NCI-H2029 (cell line): Measurements from ENCODE around the gene SLC25A52.
A peak's percentile ranks its signal among the peaks of the same experiment; 100 is the strongest.
"Not testable (repeated sequence)": the region's sequence is repeated elsewhere in the genome, so short reads cannot be mapped to it uniquely, and the experiment has no call there.

Source experiments
- DNase-seq: peaks from one replicate; lab custom pipeline; 2025; lab: John Stamatoyannopoulos, UW

Gene SLC25A52

GRCh38 chr18:31760695-31761094 lies at the start of gene SLC25A52:
SLC25A52 (minus strand) TSS chr18:31760880; CDS start chr18:31760661, 219 bp downstream.
- no peak for DNase-seq

GRCh38 chr18:31809049-31809448 lies 48.4 kb upstream of the SLC25A52 start:
- not testable (repeated sequence) for DNase-seq

GRCh38 chr18:31801078-31801477 lies 40.4 kb upstream of the SLC25A52 start:
- DNase-seq = no peak

GRCh38 chr18:31799257-31799656 lies 38.6 kb upstream of the SLC25A52 start:
- not testable (repeated sequence) for DNase-seq

GRCh38 chr18:31798399-31798798 lies 37.7 kb upstream of the SLC25A52 start:
- no peak for DNase-seq

GRCh38 chr18:31795747-31796146 lies 35.1 kb upstream of the SLC25A52 start:
- no peak for DNase-seq

- no peak for DNase-seq
Observed at GRCh38 chr18:31793531-31793930, 32.9 kb upstream of the SLC25A52 start.

GRCh38 chr18:31792580-31792911 lies 31.9 kb upstream of the SLC25A52 start:
- no peak for DNase-seq

- DNase-seq = no peak
Observed at GRCh38 chr18:31791817-31792579, 31.3 kb upstream of the SLC25A52 start.

- DNase-seq = no peak
Observed at GRCh38 chr18:31789409-31789808, 28.7 kb upstream of the SLC25A52 start.

GRCh38 chr18:31783059-31783458 lies 22.4 kb upstream of the SLC25A52 start:
- DNase-seq = no peak

GRCh38 chr18:31778391-31778950 lies 17.8 kb upstream of the SLC25A52 start:
- DNase-seq = no peak

- DNase-seq = no peak
Observed at GRCh38 chr18:31776093-31776492, 15.4 kb upstream of the SLC25A52 start.

GRCh38 chr18:31774962-31775361 lies 14.3 kb upstream of the SLC25A52 start:
- no peak for DNase-seq

- DNase-seq = no peak
Observed at GRCh38 chr18:31774477-31774785, 13.8 kb upstream of the SLC25A52 start.

- DNase-seq = no peak
Observed at GRCh38 chr18:31773774-31774476, 13.2 kb upstream of the SLC25A52 start.

GRCh38 chr18:31772699-31773098 lies 12.0 kb upstream of the SLC25A52 start:
- DNase-seq = no peak

- DNase-seq = no peak
Observed at GRCh38 chr18:31750273-31750672, 10.4 kb downstream of the SLC25A52 start.

- DNase-seq = no peak
Observed at GRCh38 chr18:31746396-31746795, 14.3 kb downstream of the SLC25A52 start.

GRCh38 chr18:31744321-31745067 lies 16.2 kb downstream of the SLC25A52 start:
- no peak for DNase-seq

GRCh38 chr18:31743600-31743999 lies 17.1 kb downstream of the SLC25A52 start:
- DNase-seq = not testable (repeated sequence)

- DNase-seq = peak; percentile 1
Observed at GRCh38 chr18:31741097-31741735, 19.5 kb downstream of the SLC25A52 start.
